SK-N-MC (cell line): ENCODE results near the gene HMOX1.

Experiments used
- EZH2 ChIP-seq: fragments of 200-600 bp; sonication (generic); IDR thresholded peaks from one replicate; pipeline ENCODE4 v1.6.1; 2017; ENCODE audit warnings: antibody characterized with exemption
- POLR2AphosphoS5 ChIP-seq: IDR thresholded peaks from 2 replicates; pipeline ENCODE4 v1.6.1; 2012; ENCODE audit warnings: mild to moderate bottlenecking, low read depth, low read length, borderline replicate concordance

- TF ChIP-seq EZH2 (no peak), POLR2AphosphoS5 (no peak)
Observed at GRCh38 chr22:35367331-35367886, 13.5 kb upstream of the HMOX1 start.
